Stomach (tissue), 9 donors: ENCODE results near the gene PARVB. TPM values are rescaled to one million over a fixed set of nuclear protein-coding genes. Genes with fewer than 3 reads are reported as not detected.

Experiments
- DNase-seq, 2 donors: peaks; one replicate each; pipeline versions ENCODE4 v3.0.0 to v3.0.0-alpha.2; 2013 to 2019
- H3K27ac ChIP-seq, 5 donors: fragments of 200-600 bp in 4 of 5; sonication (generic) in 4 of 5; one replicate each; pipeline ENCODE4 v1.5.1; 2013 to 2019; ENCODE audit warnings: mild to moderate bottlenecking in 1 of 5, moderate library complexity in 1 of 5
- H3K27me3 ChIP-seq, 3 donors: fragments of 200-600 bp; sonication (generic); one replicate each; pipeline ENCODE4 v1.5.1; 2017 to 2019; ENCODE audit warnings: mixed run types in 1 of 3
- H3K36me3 ChIP-seq, 4 donors: fragments of 200-600 bp; sonication (generic); 1 replicate in 3 of 4; 2 replicates in 1 of 4; pipeline ENCODE4 v1.5.1; 2016 to 2019
- H3K4me1 ChIP-seq, 4 donors: fragments of 200-600 bp; sonication (generic); one replicate each; pipeline ENCODE4 v1.5.1; 2016 to 2019
- H3K4me3 ChIP-seq, 4 donors: fragments of 200-600 bp; sonication (generic) in 3 of 4; one replicate each; pipeline ENCODE4 v1.5.1; 2016 to 2019; ENCODE audit warnings: mild to moderate bottlenecking in 1 of 4
- H3K9me3 ChIP-seq, 4 donors: fragments of 200-600 bp; sonication (generic); one replicate each; pipeline ENCODE4 v1.5.1; 2016 to 2019
- CTCF ChIP-seq, 7 experiments: fragments of 450-650 bp in 4 of 7; fragments of 200-600 bp in 3 of 7; sonication (generic) in 3 of 7; IDR thresholded peaks; one replicate each; pipeline ENCODE4 v1.5.1; 2016 to 2019; ENCODE audit warnings: antibody characterized with exemption in 7 of 7, control low read depth in 2 of 7, mild to moderate bottlenecking in 1 of 7
- EP300 ChIP-seq: sonication (generic); formaldehyde crosslinking; IDR thresholded peaks from one replicate; pipeline ENCODE4 v1.6.1; 2017; ENCODE audit warnings: antibody characterized with exemption
- POLR2A ChIP-seq, 4 donors: fragments of 450-650 bp; IDR thresholded peaks; one replicate each; pipeline ENCODE4 v1.6.1; 2016; ENCODE audit warnings: antibody characterized with exemption in 4 of 4, control low read depth in 2 of 4, mild to moderate bottlenecking in 1 of 4, moderate library complexity in 1 of 4
- POLR2AphosphoS5 ChIP-seq, 3 donors: sonication (generic); formaldehyde crosslinking; IDR thresholded peaks; one replicate each; pipeline ENCODE4 v1.6.1; 2016; ENCODE audit warnings: antibody characterized with exemption in 3 of 3
- WGBS, 5 donors: extraction: QIAGEN DNeasy Blood & Tissue Kit in 3 of 5; methylation state at CpG; one replicate each; pipeline versions ENCODE4 v1.1.5 to v1.1.7; 2013 to 2018; 5-methylcytosine and 5-hydroxymethylcytosine counted together
- intact Hi-C: fragments of 100-400 bp; cut with DNase I; formaldehyde crosslinking; loops from one replicate; pipeline ENCODE4 v1.15.1; 2023; ENCODE audit warnings: low total_unique reads
- polyA plus RNA-seq, 3 donors: library from polyadenylated mRNA; stranded (reverse); fragments of 200-250 nt; gene quantifications; one replicate each; pipeline ENCODE4 v1.2.3, GENCODE V29; 2013
- total RNA-seq, 5 donors: library from RNA; depleted of rRNA; stranded (reverse); fragments of >200 nt; gene quantifications; one replicate each; pipeline versions ENCODE4 v1.1.0 to v1.2.3, GENCODE V29; 2014 to 2016
- donor health status: healthy with polysubstance abuse.
- donor health status: Bipolar disorder and iron deficiency.
- donor health status: healthy.

The PARVB gene
- total and polyA plus RNA-seq, 8 donors: 2.9 to 143 (median 19.1) TPM

GRCh38 chr22:44128958-44129618, 105.0 kb downstream of the PARVB start:
- DNase-seq: no peak
- Histone ChIP-seq H3K36me3 (peaks cover 8 to 43% (median 29%) of the 10 kb centered on the region in 4 donors), H3K4me3 (no peak overlapping the region), H3K4me1 (no peaks in the 10 kb centered on the region), H3K27me3 (no peaks in the 10 kb centered on the region), H3K9me3 (peaks cover 0 to 18% (median 7%) of the 10 kb centered on the region in 4 donors), H3K27ac (no peak overlapping the region)
- no peak for TF ChIP-seq CTCF (IDR thresholded peaks at IDR 0.05)
- no peak for TF ChIP-seq POLR2A (IDR thresholded peaks at IDR 0.05)
- no peak for TF ChIP-seq EP300
- TF ChIP-seq POLR2AphosphoS5 (IDR thresholded peaks at IDR 0.05): no peak
- 84 to 93% (median 91%) methylated on average over 15 to 19 of the region's 19 CpGs for WGBS, 5 donors
- intact Hi-C loops: no loop called here

- H3K9me3 ChIP-seq: peaks cover 0 to 18% (median 7%) of the 10 kb centered on the region in 4 donors
- H3K27ac ChIP-seq: no peak overlapping the region
- peaks cover 8 to 49% (median 31%) of the 10 kb centered on the region in 4 donors for H3K36me3 ChIP-seq
- no peak for DNase-seq
- H3K27me3 ChIP-seq: no peaks in the 10 kb centered on the region
- intact Hi-C loops: no loop called here
- H3K4me3 ChIP-seq: no peak overlapping the region
- H3K4me1 ChIP-seq: no peaks in the 10 kb centered on the region
- WGBS, 5 donors: 62 to 79% (median 73%) methylated on average over 8 of the region's 8 CpGs
- TF ChIP-seq CTCF (IDR thresholded peaks at IDR 0.05) (no peak), POLR2A (IDR thresholded peaks at IDR 0.05) (no peak), POLR2AphosphoS5 (IDR thresholded peaks at IDR 0.05) (no peak), EP300 (no peak)
These were observed 105.5 kb downstream of the PARVB start for GRCh38 chr22:44129619-44129976.

- intact Hi-C loops: no loop called here
- TF ChIP-seq CTCF (IDR thresholded peaks at IDR 0.05) (no peak), POLR2A (IDR thresholded peaks at IDR 0.05) (no peak), POLR2AphosphoS5 (IDR thresholded peaks at IDR 0.05) (no peak), EP300 (no peak)
- no peaks in the 10 kb centered on the region for H3K27me3 ChIP-seq
- H3K9me3 ChIP-seq: peaks cover 0 to 18% (median 7%) of the 10 kb centered on the region in 4 donors
- no peak overlapping the region for H3K4me3 ChIP-seq
- H3K36me3 ChIP-seq: peaks cover 8 to 55% (median 35%) of the 10 kb centered on the region in 4 donors
- no peaks in the 10 kb centered on the region for H3K4me1 ChIP-seq
- WGBS, 5 donors: 65 to 77% (median 72%) methylated on average over 12 of the region's 12 CpGs
- peak in 1 of 2 donors; percentile 56 for DNase-seq
- no peak overlapping the region for H3K27ac ChIP-seq
These were observed 106.1 kb downstream of the PARVB start for GRCh38 chr22:44130076-44130711.

GRCh38 chr22:44131412-44131811, 107.3 kb downstream of the PARVB start:
- intact Hi-C loops: no loop called here
- Histone ChIP-seq H3K27me3 (no peaks in the 10 kb centered on the region), H3K27ac (no peak overlapping the region), H3K4me1 (no peaks in the 10 kb centered on the region), H3K9me3 (peaks cover 0 to 17% (median 6%) of the 10 kb centered on the region in 4 donors), H3K4me3 (no peak overlapping the region), H3K36me3 (peaks cover 16 to 60% (median 45%) of the 10 kb centered on the region in 4 donors)
- 94 to 96% (median 95%) methylated on average over 12 of the region's 12 CpGs for WGBS, 5 donors
- no peak for DNase-seq
- TF ChIP-seq EP300 (no peak), POLR2A (IDR thresholded peaks at IDR 0.05) (no peak), CTCF (IDR thresholded peaks at IDR 0.05) (no peak), POLR2AphosphoS5 (IDR thresholded peaks at IDR 0.05) (no peak)
